ENCODE data around the gene BCL7A. TPM values are rescaled to one million over a fixed set of nuclear protein-coding genes. Genes with fewer than 3 reads are reported as not detected.

BCL7A gene
- total and polyA plus RNA-seq, 4 donors, result 1.1 to 6.3 (median 4.5) TPM

GRCh38 chr12:122042910-122043309, 21.2 kb downstream of the BCL7A start:
- 80 to 84% methylated on average over 11 of the region's 11 CpGs for WGBS, 2 donors
- Histone ChIP-seq H3K9me3 (ENCODE audit: control insufficient read depth, low read length) (no peaks in the 10 kb centered on the region), H3K4me3 (ENCODE audit: low read length in 2 of 2) (no peak overlapping the region), H3K4me1 (ENCODE audit: control insufficient read depth in 1 of 2, insufficient read depth in 2 of 2, low read length in 2 of 2) (no peaks in the 10 kb centered on the region), H3K27ac (ENCODE audit: low read depth in 1 of 2, low read length in 2 of 2) (no peak overlapping the region), H3K27me3 (ENCODE audit: control insufficient read depth in 1 of 2, insufficient read depth in 2 of 2, low read length in 1 of 2) (no peaks in the 10 kb centered on the region), H3K36me3 (ENCODE audit: control insufficient read depth in 1 of 2, insufficient read depth in 2 of 2, low read length in 1 of 2) (peaks cover 0 to 2% of the 10 kb centered on the region in 2 donors)
- no peak for ATAC-seq (ENCODE audit: low FRiP score)
- DNase-seq, result no peak
- intact Hi-C loops (cut with DNase I), result no loop called here

DNA sequence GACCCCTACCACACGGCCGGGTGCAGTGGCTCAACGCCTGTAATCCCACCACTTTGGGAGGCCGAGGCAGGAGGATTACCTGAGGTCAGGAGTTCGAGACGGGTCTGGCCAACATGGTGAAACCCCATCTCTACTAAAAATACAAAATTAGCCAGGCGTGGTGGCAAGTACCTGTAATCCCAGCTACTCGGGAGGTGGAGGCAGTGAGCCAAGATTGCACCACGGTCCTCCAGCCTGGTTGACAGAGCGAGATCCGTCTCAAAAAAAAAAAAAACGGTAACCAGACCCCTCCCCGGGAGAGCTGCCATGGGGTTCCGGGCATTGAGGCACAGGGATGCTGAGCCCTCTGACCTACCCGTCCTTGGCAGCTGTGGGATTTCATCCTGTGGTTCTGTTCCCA, 21.8 kb downstream of the BCL7A start:
- peaks cover 0 to 2% of the 10 kb centered on the region in 2 donors for H3K36me3 ChIP-seq (ENCODE audit: control insufficient read depth in 1 of 2, insufficient read depth in 2 of 2, low read length in 1 of 2)
- WGBS, 2 donors, result 88 to 91% methylated on average over 15 of the region's 15 CpGs
- intact Hi-C loops (cut with DNase I), result no loop called here
- no peaks in the 10 kb centered on the region for H3K9me3 ChIP-seq (ENCODE audit: control insufficient read depth, low read length)
- H3K27ac ChIP-seq (ENCODE audit: low read depth in 1 of 2, low read length in 2 of 2), result no peak overlapping the region
- no peaks in the 10 kb centered on the region for H3K27me3 ChIP-seq (ENCODE audit: control insufficient read depth in 1 of 2, insufficient read depth in 2 of 2, low read length in 1 of 2)
- DNase-seq (no peak), ATAC-seq (ENCODE audit: low FRiP score) (no peak)
- H3K4me1 ChIP-seq (ENCODE audit: control insufficient read depth in 1 of 2, insufficient read depth in 2 of 2, low read length in 2 of 2), result no peaks in the 10 kb centered on the region
- no peak overlapping the region for H3K4me3 ChIP-seq (ENCODE audit: low read length in 2 of 2)

DNA sequence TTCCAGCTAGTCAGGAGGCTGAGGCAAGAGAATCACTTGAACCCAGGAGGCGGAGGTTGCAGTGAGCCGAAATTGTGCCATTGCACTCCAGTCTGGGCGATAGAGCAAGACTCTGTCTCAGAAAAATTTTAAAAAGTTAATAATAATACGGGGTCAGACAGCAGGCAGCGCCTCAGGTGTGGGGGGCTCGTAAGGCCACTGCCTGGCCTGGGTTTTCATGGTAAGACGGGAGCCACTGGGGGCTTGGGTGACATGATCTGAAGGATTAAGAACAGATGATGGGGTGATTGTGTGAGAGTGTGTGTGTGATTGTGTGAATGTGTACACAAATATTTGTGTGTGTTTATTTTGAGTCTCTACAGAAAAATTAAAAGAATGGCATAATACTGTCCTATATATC, 23.6 kb downstream of the BCL7A start:
- WGBS, 2 donors, result 97 to 99% methylated on average over 7 of the region's 7 CpGs

GRCh38 chr12:122046145-122046544, 24.5 kb downstream of the BCL7A start:
- no peak for DNase-seq
- peaks cover 0 to 2% of the 10 kb centered on the region in 2 donors for H3K36me3 ChIP-seq (ENCODE audit: control insufficient read depth in 1 of 2, insufficient read depth in 2 of 2, low read length in 1 of 2)
- H3K27ac ChIP-seq (ENCODE audit: low read depth in 1 of 2, low read length in 2 of 2), result no peak overlapping the region
- H3K4me3 ChIP-seq (ENCODE audit: low read length in 2 of 2), result no peak overlapping the region
- no peak for ATAC-seq (ENCODE audit: low FRiP score)
- intact Hi-C loops (cut with DNase I), result no loop called here
- WGBS, 2 donors, result 91 to 94% methylated on average over 7 of the region's 7 CpGs
- H3K4me1 ChIP-seq (ENCODE audit: control insufficient read depth in 1 of 2, insufficient read depth in 2 of 2, low read length in 2 of 2), result no peaks in the 10 kb centered on the region
- no peaks in the 10 kb centered on the region for H3K9me3 ChIP-seq (ENCODE audit: control insufficient read depth, low read length)
- H3K27me3 ChIP-seq (ENCODE audit: control insufficient read depth in 1 of 2, insufficient read depth in 2 of 2, low read length in 1 of 2), result no peaks in the 10 kb centered on the region

More for the DNA sequence above, 23.6 kb downstream of the BCL7A start:
- ATAC-seq (ENCODE audit: low FRiP score), result no peak
- H3K9me3 ChIP-seq (ENCODE audit: control insufficient read depth, low read length), result no peaks in the 10 kb centered on the region
- no peak for DNase-seq
- intact Hi-C loops (cut with DNase I), result no loop called here
- H3K36me3 ChIP-seq (ENCODE audit: control insufficient read depth in 1 of 2, insufficient read depth in 2 of 2, low read length in 1 of 2), result peaks cover 0 to 2% of the 10 kb centered on the region in 2 donors
- H3K27ac ChIP-seq (ENCODE audit: low read depth in 1 of 2, low read length in 2 of 2), result no peak overlapping the region
- H3K4me3 ChIP-seq (ENCODE audit: low read length in 2 of 2), result no peak overlapping the region
- no peaks in the 10 kb centered on the region for H3K27me3 ChIP-seq (ENCODE audit: control insufficient read depth in 1 of 2, insufficient read depth in 2 of 2, low read length in 1 of 2)
- H3K4me1 ChIP-seq (ENCODE audit: control insufficient read depth in 1 of 2, insufficient read depth in 2 of 2, low read length in 2 of 2), result no peaks in the 10 kb centered on the region

GRCh38 chr12:122048151-122048550, 26.5 kb downstream of the BCL7A start:
- Histone ChIP-seq H3K4me3 (ENCODE audit: low read length in 2 of 2) (no peak overlapping the region), H3K27me3 (ENCODE audit: control insufficient read depth in 1 of 2, insufficient read depth in 2 of 2, low read length in 1 of 2) (no peaks in the 10 kb centered on the region), H3K9me3 (ENCODE audit: control insufficient read depth, low read length) (no peaks in the 10 kb centered on the region), H3K36me3 (ENCODE audit: control insufficient read depth in 1 of 2, insufficient read depth in 2 of 2, low read length in 1 of 2) (peaks cover 0 to 2% of the 10 kb centered on the region in 2 donors), H3K27ac (ENCODE audit: low read depth in 1 of 2, low read length in 2 of 2) (no peak overlapping the region), H3K4me1 (ENCODE audit: control insufficient read depth in 1 of 2, insufficient read depth in 2 of 2, low read length in 2 of 2) (no peaks in the 10 kb centered on the region)
- DNase-seq (no peak), ATAC-seq (ENCODE audit: low FRiP score) (no peak)
- intact Hi-C loops (cut with DNase I), result no loop called here
- 92 to 93% methylated on average over 8 of the region's 8 CpGs for WGBS, 2 donors

DNA sequence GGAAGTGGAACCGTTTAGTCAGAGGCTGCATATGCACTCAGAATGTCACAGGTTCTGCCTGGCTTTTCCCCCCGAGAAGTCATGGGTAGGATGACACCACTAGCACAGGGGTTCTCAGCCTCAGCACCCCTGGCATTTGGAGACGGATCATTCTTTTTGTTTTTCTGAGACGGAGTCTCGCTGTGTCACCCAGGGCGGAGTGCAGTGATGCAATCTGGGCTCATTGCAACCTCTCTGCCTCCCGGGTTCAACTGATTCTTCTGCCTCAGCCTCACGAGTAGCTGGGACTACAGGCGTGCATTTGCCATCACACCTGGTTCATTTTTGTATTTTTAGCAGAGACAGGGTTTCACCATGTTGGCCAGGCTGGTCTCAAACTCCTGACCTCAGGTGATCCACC, 28.1 kb downstream of the BCL7A start:
- intact Hi-C loops (cut with DNase I), result loop anchor here in 1 of 2 donors (5.0 kb wide), 1 partner anchor 133 kb away; the partner anchor contains the start of gene CFAP251

GRCh38 chr12:122050706-122051105, 29.0 kb downstream of the BCL7A start:
- ATAC-seq (ENCODE audit: low FRiP score) (no peak), DNase-seq (no peak)
- H3K4me3 ChIP-seq (ENCODE audit: low read length in 2 of 2), result no peak overlapping the region
- peak overlapping the region; percentile 34 to 54 for H3K27ac ChIP-seq (ENCODE audit: low read depth in 1 of 2, low read length in 2 of 2)
- H3K36me3 ChIP-seq (ENCODE audit: control insufficient read depth in 1 of 2, insufficient read depth in 2 of 2, low read length in 1 of 2), result no peaks in the 10 kb centered on the region
- intact Hi-C loops (cut with DNase I), result loop anchor here in 1 of 2 donors (5.0 kb wide), 1 partner anchor 133 kb away; the partner anchor contains the start of gene CFAP251
- H3K4me1 ChIP-seq (ENCODE audit: control insufficient read depth in 1 of 2, insufficient read depth in 2 of 2, low read length in 2 of 2), result no peaks in the 10 kb centered on the region
- no peaks in the 10 kb centered on the region for H3K9me3 ChIP-seq (ENCODE audit: control insufficient read depth, low read length)
- no peaks in the 10 kb centered on the region for H3K27me3 ChIP-seq (ENCODE audit: control insufficient read depth in 1 of 2, insufficient read depth in 2 of 2, low read length in 1 of 2)
- 71 to 75% methylated on average over 20 of the region's 20 CpGs for WGBS, 2 donors

More for the DNA sequence above, 28.1 kb downstream of the BCL7A start:
- H3K4me3 ChIP-seq (ENCODE audit: low read length in 2 of 2), result no peak overlapping the region
- H3K36me3 ChIP-seq (ENCODE audit: control insufficient read depth in 1 of 2, insufficient read depth in 2 of 2, low read length in 1 of 2), result no peaks in the 10 kb centered on the region
- H3K4me1 ChIP-seq (ENCODE audit: control insufficient read depth in 1 of 2, insufficient read depth in 2 of 2, low read length in 2 of 2), result no peaks in the 10 kb centered on the region
- no peak overlapping the region for H3K27ac ChIP-seq (ENCODE audit: low read depth in 1 of 2, low read length in 2 of 2)
- WGBS, 2 donors, result 92 to 93% methylated on average over 9 of the region's 9 CpGs
- H3K9me3 ChIP-seq (ENCODE audit: control insufficient read depth, low read length), result no peaks in the 10 kb centered on the region
- H3K27me3 ChIP-seq (ENCODE audit: control insufficient read depth in 1 of 2, insufficient read depth in 2 of 2, low read length in 1 of 2), result no peaks in the 10 kb centered on the region
- ATAC-seq (ENCODE audit: low FRiP score), result no peak
- DNase-seq, result no peak

DNA sequence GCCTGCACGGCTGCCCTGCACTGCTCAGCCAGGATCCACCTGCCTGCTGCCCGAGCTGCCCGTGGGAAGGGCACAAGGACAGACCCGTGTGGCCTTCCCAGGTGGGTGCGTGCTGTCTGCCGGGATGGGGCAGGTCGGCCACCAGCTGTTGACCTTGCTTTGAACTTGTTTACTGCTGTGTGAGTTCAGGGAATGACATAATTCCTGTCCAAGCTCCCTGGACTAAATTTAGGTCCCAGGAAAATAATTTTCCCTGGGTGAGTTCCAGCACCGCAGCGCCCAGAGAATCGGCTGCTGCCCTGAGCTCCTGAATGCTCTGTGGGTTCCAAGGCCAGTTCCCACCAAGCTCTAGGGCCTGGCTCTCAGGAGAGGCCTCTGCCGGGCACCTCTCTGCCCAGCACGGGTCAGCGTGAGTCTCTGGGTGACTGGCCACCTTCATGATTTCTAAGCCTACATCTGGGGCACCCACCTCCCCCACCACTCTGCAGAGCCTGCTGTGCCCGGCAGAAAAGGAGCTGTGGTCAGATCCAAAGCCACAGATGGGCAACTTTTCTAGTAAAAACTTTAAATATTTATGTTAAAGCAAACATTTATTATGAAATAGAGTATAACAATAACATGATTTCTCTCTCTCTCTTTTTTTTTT, 29.7 kb downstream of the BCL7A start:
- Histone ChIP-seq H3K27ac (ENCODE audit: low read depth in 1 of 2, low read length in 2 of 2) (peak overlapping the region; percentile 7 to 73), H3K36me3 (ENCODE audit: control insufficient read depth in 1 of 2, insufficient read depth in 2 of 2, low read length in 1 of 2) (no peaks in the 10 kb centered on the region), H3K4me1 (ENCODE audit: control insufficient read depth in 1 of 2, insufficient read depth in 2 of 2, low read length in 2 of 2) (no peaks in the 10 kb centered on the region), H3K27me3 (ENCODE audit: control insufficient read depth in 1 of 2, insufficient read depth in 2 of 2, low read length in 1 of 2) (no peaks in the 10 kb centered on the region), H3K9me3 (ENCODE audit: control insufficient read depth, low read length) (no peaks in the 10 kb centered on the region), H3K4me3 (ENCODE audit: low read length in 2 of 2) (no peak overlapping the region)
- intact Hi-C loops (cut with DNase I), result loop anchor here in 1 of 2 donors (5.0 kb wide), 1 partner anchor 134 kb away; the partner anchor contains the start of gene CFAP251
- WGBS, 2 donors, result 4 to 7% methylated on average over 14 of the region's 14 CpGs
- DNase-seq (peak in 1 of 2 donors; percentile 59), ATAC-seq (ENCODE audit: low FRiP score) (peak; percentile 61)

DNA sequence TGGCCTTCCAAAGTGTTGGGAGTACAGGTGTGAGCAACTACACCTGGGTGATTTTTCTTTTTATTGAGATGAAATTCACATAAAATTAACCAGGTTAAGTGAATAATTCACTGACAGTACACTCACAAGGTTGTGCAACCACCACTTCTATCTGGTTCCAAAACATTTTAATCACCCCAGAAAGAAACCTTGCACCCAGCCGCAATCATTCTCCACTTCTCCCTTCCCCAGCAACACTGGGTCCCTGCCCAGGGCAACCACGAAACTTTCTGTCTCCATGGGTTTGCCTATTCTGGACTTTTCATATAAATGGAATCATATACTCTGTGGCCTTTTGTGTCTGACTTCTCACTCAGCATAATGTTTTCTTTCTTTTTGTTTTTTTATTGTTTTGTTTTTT, 30.6 kb downstream of the BCL7A start:
- intact Hi-C loops (cut with DNase I), result loop anchor here in 1 of 2 donors (5.0 kb wide), 1 partner anchor 135 kb away; the partner anchor contains the start of gene CFAP251
- Histone ChIP-seq H3K27me3 (ENCODE audit: control insufficient read depth in 1 of 2, insufficient read depth in 2 of 2, low read length in 1 of 2) (no peaks in the 10 kb centered on the region), H3K27ac (ENCODE audit: low read depth in 1 of 2, low read length in 2 of 2) (no peak overlapping the region), H3K9me3 (ENCODE audit: control insufficient read depth, low read length) (no peaks in the 10 kb centered on the region), H3K4me3 (ENCODE audit: low read length in 2 of 2) (no peak overlapping the region), H3K4me1 (ENCODE audit: control insufficient read depth in 1 of 2, insufficient read depth in 2 of 2, low read length in 2 of 2) (no peaks in the 10 kb centered on the region), H3K36me3 (ENCODE audit: control insufficient read depth in 1 of 2, insufficient read depth in 2 of 2, low read length in 1 of 2) (no peaks in the 10 kb centered on the region)
- 84 to 92% methylated on average over 2 of the region's 2 CpGs for WGBS, 2 donors
- ATAC-seq (ENCODE audit: low FRiP score) (no peak), DNase-seq (no peak)
